Dendritic cell treated with granulocyte-macrophage colony-stimulating factor and Interleukin-4, amounts not matched to agents 40 ng/mL and 50 ng/mL, for 4 days (primary cell): ENCODE data around the gene NDFIP1.
"Not testable (repeated sequence)": the region's sequence is repeated elsewhere in the genome, so short reads cannot be mapped to it uniquely, and the experiment has no call there.

ENCODE experiments used
- H3K27ac Mint-ChIP-seq: one replicate; pipeline ENCODE4 v1.8.0; 2022; ENCODE audit warnings: mild to moderate bottlenecking, mixed read lengths
- H3K27me3 Mint-ChIP-seq: one replicate; pipeline ENCODE4 v1.8.0; 2022; ENCODE audit warnings: mild to moderate bottlenecking, mixed read lengths
- H3K36me3 Mint-ChIP-seq: one replicate; pipeline ENCODE4 v1.8.0; 2022; ENCODE audit warnings: low read depth, mixed read lengths
- H3K4me1 Mint-ChIP-seq: one replicate; pipeline ENCODE4 v1.8.0; 2022; ENCODE audit warnings: low read depth, mixed read lengths
- H3K4me3 Mint-ChIP-seq: one replicate; pipeline ENCODE4 v1.8.0; 2022; ENCODE audit warnings: mild to moderate bottlenecking, moderate library complexity, mixed read lengths
- H3K9me3 Mint-ChIP-seq: one replicate; pipeline ENCODE4 v1.8.0; 2022; ENCODE audit warnings: mixed read lengths
- intact Hi-C: fragments of 100-400 bp; cut with micrococcal nuclease; formaldehyde crosslinking; loops from one replicate; pipeline ENCODE4 v1.15.0; 2022

The NDFIP1 gene

DNA sequence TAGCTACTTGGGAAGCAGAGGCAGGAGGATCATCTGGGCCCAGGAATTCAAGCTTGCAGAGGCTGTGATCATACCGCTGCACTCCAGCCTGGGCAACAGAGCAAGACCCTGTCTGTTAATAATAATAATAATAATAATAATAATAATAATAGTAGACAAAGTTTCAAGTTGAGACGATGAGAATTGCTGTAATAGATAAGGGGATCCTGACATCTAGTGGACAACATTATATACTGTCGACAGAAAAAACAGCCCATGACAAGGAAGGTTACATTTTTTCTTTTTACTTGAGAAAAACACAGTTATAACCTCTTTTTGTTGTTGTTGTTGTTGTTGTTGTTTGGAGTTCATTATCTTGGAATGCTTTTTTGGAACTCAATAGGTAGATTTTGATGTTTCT, 35.3 kb downstream of the NDFIP1 start:
- intact Hi-C loops: loop anchor here (1.0 to 10.0 kb wide), 3 partner anchors 82 to 449 kb away; no protein-coding TSS in a partner anchor
- no peak overlapping the region for H3K27ac Mint-ChIP-seq
- H3K36me3 Mint-ChIP-seq: peaks cover 62% of the 10 kb centered on the region
- H3K4me1 Mint-ChIP-seq: no peaks in the 10 kb centered on the region
- H3K4me3 Mint-ChIP-seq: no peak overlapping the region
- no peaks in the 10 kb centered on the region for H3K27me3 Mint-ChIP-seq
- no peaks in the 10 kb centered on the region for H3K9me3 Mint-ChIP-seq

DNA sequence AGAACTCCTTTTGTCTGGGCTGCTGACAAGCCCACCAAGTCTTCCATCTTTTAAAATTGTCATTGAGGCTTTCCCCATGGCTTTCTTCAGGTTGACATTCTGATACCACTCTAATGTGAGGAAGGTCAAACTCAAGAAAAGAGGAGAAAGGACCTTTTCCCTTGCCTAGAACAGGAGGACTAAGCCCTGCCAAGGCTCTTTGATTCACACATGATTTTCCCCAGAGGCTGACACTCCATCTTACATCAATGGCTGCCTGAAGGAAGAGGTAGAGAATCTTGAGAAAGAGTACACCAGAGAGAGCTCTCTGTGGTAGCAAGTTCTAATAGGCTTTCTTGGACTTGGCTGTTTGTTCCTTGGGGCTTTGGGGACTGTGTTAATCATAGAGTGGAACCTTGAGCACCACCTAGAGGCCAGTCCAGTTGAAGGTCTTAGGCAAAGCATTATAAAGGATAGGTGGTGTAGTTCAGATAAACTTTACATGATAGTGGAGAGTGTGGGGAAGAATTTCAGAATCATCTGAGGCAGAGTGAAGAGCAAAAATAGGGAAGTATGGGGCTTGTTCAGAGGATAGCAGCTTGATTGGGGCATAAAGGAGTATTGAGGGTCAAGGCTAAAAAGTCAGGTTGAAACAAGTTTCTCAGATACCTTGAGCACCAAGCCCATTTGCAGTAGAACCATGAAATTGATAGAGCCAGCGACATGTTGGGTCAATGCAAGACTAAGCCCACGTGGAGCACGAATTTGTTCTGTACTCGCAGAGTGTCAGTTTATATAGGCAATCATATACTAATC, 36.7 kb downstream of the NDFIP1 start:
- intact Hi-C loops: loop anchor here (1.0 to 10.0 kb wide), 3 partner anchors 33 to 451 kb away; no protein-coding TSS in a partner anchor
- Mint-ChIP-seq H3K27me3 (no peaks in the 10 kb centered on the region), H3K36me3 (peaks cover 68% of the 10 kb centered on the region), H3K4me3 (no peak overlapping the region), H3K9me3 (no peaks in the 10 kb centered on the region), H3K27ac (no peak overlapping the region), H3K4me1 (no peaks in the 10 kb centered on the region)

DNA sequence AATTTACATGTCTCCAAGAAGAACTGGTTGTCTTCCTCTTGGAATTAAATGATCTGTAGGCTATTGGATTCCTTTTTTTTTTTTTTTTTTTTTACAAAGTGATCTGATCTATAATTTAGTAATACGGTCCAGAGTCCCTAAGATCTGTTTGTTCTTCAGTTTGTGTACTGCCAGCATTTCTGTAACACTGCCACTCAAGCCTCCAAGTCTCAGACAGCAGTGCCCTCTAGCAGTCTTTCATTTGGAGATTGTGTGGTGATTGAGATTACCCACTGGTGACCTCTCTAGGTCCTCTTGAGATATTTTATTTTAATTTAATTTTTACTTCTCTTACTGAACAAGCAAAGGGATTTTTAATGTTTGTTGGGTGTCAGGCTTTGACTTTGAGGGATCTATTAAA, 40.8 kb downstream of the NDFIP1 start:
- H3K9me3 Mint-ChIP-seq: no peaks in the 10 kb centered on the region
- H3K27ac Mint-ChIP-seq: no peak overlapping the region
- no peaks in the 10 kb centered on the region for H3K27me3 Mint-ChIP-seq
- H3K4me3 Mint-ChIP-seq: no peak overlapping the region
- no peaks in the 10 kb centered on the region for H3K4me1 Mint-ChIP-seq
- intact Hi-C loops: loop anchor here (5.0 to 10.0 kb wide), 2 partner anchors 37 to 455 kb away; no protein-coding TSS in a partner anchor
- peaks cover 52% of the 10 kb centered on the region for H3K36me3 Mint-ChIP-seq

DNA sequence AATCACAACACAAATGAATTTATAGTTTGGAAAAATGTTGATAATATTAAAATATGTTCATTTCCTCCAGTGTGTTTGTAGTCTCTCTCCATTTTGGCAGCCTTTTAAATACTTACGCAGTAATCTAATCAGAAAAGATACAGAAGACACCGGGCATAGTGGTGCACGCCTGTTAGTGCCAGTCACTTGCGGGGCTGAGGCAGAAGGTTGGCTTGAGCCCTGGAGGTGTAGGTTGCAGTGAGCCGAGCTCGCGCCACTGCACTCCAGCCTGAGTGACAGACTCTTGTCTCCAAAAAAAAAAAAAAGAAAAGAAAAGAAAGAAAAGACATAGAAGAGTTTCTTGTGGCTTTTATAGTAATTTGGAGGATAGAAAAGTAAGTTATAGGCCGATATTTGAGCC, 41.9 kb downstream of the NDFIP1 start:
- H3K27me3 Mint-ChIP-seq: no peaks in the 10 kb centered on the region
- intact Hi-C loops: no loop called here
- no peaks in the 10 kb centered on the region for H3K9me3 Mint-ChIP-seq
- H3K4me1 Mint-ChIP-seq: no peaks in the 10 kb centered on the region
- H3K4me3 Mint-ChIP-seq: no peak overlapping the region
- peaks cover 60% of the 10 kb centered on the region for H3K36me3 Mint-ChIP-seq
- H3K27ac Mint-ChIP-seq: no peak overlapping the region

DNA sequence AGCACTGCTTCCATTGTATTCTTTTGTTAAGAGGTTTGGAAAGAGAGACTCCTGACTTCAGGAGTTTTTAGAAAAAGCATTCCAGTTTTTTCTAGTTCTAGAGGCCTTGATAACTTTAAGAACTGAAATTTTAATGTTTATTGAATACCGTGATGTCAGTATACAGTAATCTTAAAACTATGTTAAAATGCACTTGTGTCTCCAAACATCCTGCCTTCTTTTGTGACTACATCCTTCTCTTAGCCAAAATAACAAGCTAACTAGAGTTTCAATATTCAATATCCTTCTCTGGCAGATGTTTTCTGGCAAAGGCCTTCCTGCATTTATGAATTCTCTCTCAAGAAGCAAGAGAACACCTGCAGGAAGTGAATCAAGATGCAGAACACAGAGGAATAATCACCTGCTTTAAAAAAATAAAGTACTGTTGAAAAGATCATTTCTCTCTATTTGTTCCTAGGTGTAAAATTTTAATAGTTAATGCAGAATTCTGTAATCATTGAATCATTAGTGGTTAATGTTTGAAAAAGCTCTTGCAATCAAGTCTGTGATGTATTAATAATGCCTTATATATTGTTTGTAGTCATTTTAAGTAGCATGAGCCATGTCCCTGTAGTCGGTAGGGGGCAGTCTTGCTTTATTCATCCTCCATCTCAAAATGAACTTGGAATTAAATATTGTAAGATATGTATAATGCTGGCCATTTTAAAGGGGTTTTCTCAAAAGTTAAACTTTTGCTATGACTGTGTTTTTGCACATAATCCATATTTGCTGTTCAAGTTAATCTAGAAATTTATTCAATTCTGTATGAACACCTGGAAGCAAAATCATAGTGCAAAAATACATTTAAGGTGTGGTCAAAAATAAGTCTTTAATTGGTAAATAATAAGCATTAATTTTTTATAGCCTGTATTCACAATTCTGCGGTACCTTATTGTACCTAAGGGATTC, 43.1 kb downstream of the NDFIP1 start:
- Mint-ChIP-seq H3K27ac (no peak overlapping the region), H3K4me1 (peaks cover 10% of the 10 kb centered on the region), H3K36me3 (peaks cover 54% of the 10 kb centered on the region), H3K27me3 (no peaks in the 10 kb centered on the region), H3K4me3 (no peak overlapping the region), H3K9me3 (no peaks in the 10 kb centered on the region)
- intact Hi-C loops: loop anchor here (1.0 to 2.0 kb wide), 2 partner anchors 398 to 545 kb away; no protein-coding TSS in a partner anchor

DNA sequence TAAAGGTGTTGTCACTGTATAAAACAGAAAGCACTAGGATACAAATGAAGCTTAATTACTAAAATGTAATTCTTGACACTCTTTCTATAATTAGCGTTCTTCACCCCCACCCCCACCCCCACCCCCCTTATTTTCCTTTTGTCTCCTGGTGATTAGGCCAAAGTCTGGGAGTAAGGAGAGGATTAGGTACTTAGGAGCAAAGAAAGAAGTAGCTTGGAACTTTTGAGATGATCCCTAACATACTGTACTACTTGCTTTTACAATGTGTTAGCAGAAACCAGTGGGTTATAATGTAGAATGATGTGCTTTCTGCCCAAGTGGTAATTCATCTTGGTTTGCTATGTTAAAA, 43.8 kb downstream of the NDFIP1 start:
- H3K27me3 Mint-ChIP-seq: no peaks in the 10 kb centered on the region
- peaks cover 47% of the 10 kb centered on the region for H3K36me3 Mint-ChIP-seq
- no peak overlapping the region for H3K27ac Mint-ChIP-seq
- H3K4me1 Mint-ChIP-seq: peaks cover 16% of the 10 kb centered on the region
- H3K4me3 Mint-ChIP-seq: no peak overlapping the region
- H3K9me3 Mint-ChIP-seq: no peaks in the 10 kb centered on the region
- intact Hi-C loops: loop anchor here (1.0 to 2.0 kb wide), 2 partner anchors 397 to 544 kb away; no protein-coding TSS in a partner anchor

DNA sequence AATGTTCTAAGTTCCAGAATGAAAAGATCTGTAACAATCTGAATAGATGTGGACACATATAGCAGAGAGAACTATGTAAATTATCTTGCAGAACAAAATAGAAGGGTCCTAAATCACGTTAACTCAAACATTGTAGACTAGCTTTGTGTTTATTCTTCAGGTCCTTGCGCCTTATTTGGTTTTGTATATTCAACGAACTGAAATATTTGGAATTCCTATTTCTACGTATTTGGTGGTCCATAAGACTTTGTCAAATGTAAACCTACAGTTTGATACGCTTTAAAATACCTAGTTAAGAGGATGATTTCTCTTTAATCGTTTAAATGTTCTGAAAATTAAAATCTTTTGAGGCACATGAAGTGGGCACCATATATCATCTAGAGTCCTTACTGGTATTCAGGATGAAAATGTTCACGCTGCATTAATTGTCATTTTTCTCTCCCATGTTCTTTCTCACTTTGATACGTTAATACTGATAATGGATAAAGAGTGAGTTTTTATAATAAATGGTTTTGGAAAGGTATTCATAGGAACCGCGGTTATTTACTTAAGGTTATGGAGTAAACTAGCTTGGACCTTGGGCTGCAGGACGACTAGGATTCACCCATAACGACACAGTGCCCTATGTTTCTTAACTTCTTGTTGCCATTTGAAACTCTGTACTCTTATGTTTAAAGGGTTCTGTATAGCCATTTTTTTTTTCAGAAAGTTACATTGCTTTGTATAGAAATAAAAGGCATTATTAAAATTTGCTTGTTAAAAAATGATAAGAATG, 45.3 kb downstream of the NDFIP1 start:
- intact Hi-C loops: loop anchor here (2.0 kb wide), 1 partner anchor 543 kb away; no protein-coding TSS in a partner anchor
- Mint-ChIP-seq H3K27ac (no peak overlapping the region), H3K27me3 (no peaks in the 10 kb centered on the region), H3K9me3 (no peaks in the 10 kb centered on the region), H3K4me1 (peaks cover 16% of the 10 kb centered on the region), H3K36me3 (peaks cover 44% of the 10 kb centered on the region), H3K4me3 (no peak overlapping the region)

DNA sequence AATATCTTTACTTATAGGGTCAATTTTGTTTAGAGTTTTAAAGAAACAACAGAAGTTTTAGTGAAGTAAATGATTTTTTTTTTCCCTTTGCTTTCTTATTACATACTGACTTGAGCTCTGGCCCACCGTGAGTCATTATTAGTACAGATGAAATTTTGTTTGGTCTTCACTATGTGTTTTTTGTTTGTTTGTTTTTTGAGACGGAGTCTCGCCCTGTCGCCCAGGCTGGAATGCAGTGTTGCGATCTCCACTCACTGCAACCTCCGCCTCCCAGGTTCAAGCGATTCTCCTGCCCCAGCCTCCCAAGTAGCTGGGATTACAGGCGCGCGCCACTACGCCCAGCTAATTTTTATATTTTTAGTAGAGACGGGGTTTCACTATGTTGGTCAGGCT, 45.9 kb downstream of the NDFIP1 start:
- Mint-ChIP-seq H3K4me1 (peaks cover 16% of the 10 kb centered on the region), H3K36me3 (peaks cover 41% of the 10 kb centered on the region)
- intact Hi-C loops, H3K27ac Mint-ChIP-seq, H3K4me3 Mint-ChIP-seq, H3K27me3 Mint-ChIP-seq, H3K9me3 Mint-ChIP-seq: not testable (repeated sequence)

DNA sequence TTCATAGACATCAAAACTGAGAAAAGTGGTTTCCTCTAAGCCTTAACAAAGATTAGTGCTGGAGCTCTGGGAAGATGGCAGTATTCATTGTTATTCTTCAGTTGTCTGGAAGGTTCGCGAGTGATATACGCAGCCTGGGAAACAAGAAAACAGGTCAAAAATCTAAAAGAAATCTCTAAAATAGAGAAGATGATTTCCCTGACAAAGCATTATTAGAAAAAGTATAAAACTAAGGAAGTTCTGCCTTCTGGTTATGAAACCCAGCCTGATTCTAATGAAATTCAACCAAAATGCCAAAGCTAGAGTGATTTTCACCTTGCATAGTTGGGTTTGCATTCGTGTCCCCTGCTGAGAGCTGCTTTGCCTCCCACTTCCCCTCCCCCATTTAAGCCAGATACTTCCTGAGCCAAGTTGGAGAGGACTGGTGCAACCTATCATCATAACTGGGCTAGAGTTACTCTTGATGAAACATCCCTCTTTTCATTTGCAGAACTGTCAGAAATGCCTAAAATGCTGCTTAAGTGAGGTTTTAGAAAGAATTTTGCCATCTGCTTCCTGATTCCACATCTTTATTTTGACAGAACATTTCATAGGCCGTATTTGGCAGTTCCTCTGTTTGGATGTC, 48.4 kb downstream of the NDFIP1 start:
- H3K4me1 Mint-ChIP-seq: peaks cover 16% of the 10 kb centered on the region
- H3K27me3 Mint-ChIP-seq: no peaks in the 10 kb centered on the region
- peak overlapping the region; percentile 77 for H3K27ac Mint-ChIP-seq
- intact Hi-C loops: no loop called here
- H3K4me3 Mint-ChIP-seq: no peak overlapping the region
- H3K9me3 Mint-ChIP-seq: no peaks in the 10 kb centered on the region
- peaks cover 28% of the 10 kb centered on the region for H3K36me3 Mint-ChIP-seq

DNA sequence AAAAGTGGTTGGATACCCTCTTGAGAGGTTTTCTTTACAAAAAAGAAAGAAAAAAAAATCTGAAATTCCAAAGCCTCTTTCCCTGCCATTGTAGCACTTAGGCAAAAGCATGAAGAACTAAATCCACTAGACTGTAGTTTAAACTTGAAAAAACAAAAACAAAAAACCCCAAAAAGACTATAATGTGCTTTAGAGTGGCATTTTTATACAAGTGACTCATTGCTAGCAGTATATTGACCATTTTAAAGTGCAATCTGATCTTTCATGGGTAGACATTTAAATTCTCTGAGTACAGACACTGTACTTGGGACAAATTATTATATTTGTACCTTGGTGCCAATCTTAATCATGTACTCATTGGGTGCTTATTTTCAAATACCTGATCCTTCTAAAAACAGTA, 50.8 kb downstream of the NDFIP1 start:
- intact Hi-C loops: no loop called here
- H3K36me3 Mint-ChIP-seq: peaks cover 16% of the 10 kb centered on the region
- no peak overlapping the region for H3K27ac Mint-ChIP-seq
- H3K27me3 Mint-ChIP-seq: no peaks in the 10 kb centered on the region
- no peak overlapping the region for H3K4me3 Mint-ChIP-seq
- H3K4me1 Mint-ChIP-seq: peaks cover 16% of the 10 kb centered on the region
- H3K9me3 Mint-ChIP-seq: no peaks in the 10 kb centered on the region

DNA sequence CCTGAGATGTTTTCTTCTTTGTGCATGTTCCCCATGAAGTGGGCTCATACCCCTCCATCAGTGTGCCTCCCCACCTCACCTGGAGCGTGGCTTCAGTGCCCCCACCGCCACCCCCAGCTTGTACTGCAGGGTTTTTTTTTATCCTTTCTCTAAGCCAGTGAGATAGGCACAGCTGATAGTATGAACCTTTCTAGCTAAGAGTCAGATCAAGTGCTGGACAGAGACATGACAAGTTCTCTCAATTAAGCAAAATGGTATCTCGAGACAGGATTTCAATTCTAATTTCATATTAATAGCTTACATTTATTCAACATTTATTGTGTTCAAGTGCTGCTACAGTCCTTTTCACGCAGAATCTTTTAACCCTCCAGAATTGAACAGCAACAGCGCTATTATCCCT, 55.7 kb downstream of the NDFIP1 start:
- Mint-ChIP-seq H3K27ac (no peak overlapping the region), H3K9me3 (no peaks in the 10 kb centered on the region), H3K4me1 (no peaks in the 10 kb centered on the region), H3K27me3 (peaks cover 2% of the 10 kb centered on the region), H3K36me3 (no peaks in the 10 kb centered on the region), H3K4me3 (no peak overlapping the region)
- intact Hi-C loops: no loop called here

DNA sequence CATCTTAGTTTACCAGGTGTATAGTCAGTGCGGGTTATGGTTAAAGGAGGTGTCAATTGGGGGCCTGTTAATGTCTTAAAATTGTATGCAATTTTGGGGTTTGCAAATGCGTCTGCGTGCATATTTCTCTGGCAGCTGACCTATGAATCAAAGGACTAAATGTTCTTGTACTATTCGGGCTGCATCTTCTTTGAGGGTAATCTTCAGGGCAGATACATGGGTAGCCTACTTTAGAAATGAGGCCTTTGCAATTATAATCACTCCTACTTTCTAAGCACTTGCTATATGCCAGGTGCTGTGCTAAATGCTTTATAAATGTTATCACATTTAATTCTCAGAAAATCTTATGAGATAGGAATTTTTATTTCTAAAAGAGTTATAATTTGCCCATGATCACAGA, 58.2 kb downstream of the NDFIP1 start:
- Mint-ChIP-seq H3K27ac (no peak overlapping the region), H3K4me3 (no peak overlapping the region), H3K4me1 (no peaks in the 10 kb centered on the region), H3K27me3 (peaks cover 2% of the 10 kb centered on the region), H3K9me3 (peaks cover 5% of the 10 kb centered on the region), H3K36me3 (no peaks in the 10 kb centered on the region)
- intact Hi-C loops: no loop called here

DNA sequence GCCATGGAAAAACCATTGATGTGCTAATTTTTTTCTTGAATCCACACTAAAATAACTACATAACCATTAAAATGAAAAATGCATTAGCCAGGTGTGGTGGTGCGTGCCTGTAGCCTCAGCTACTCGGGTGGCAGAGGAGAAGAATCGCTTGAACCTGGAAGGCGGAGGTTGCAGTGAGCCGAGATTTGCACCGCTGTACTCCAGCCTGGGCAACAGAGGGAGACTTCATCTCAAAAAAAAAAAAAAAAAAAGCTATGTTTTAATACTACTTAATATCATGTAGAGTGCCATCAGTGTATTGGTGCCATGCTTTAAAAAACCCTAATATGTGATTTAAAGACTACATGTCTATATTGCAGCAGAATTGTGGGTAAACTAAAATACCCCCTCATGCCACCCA, 58.9 kb downstream of the NDFIP1 start:
- Mint-ChIP-seq H3K36me3 (no peaks in the 10 kb centered on the region), H3K9me3 (peaks cover 5% of the 10 kb centered on the region), H3K4me3 (no peak overlapping the region), H3K27ac (no peak overlapping the region), H3K27me3 (peaks cover 2% of the 10 kb centered on the region), H3K4me1 (no peaks in the 10 kb centered on the region)
- intact Hi-C loops: no loop called here
